Right forelimb (tissue), 1 donor: Measurements from ENCODE around the gene CD40.

Experiments used
- DNase-seq: peaks from one replicate; pipeline ENCODE4 v3.0.0-alpha.2; 2018

CD40 gene

GRCh38 chr20:46123482-46124245, 5.5 kb downstream of the CD40 start:
- no peak for DNase-seq

GRCh38 chr20:46126440-46127056, 8.4 kb downstream of the CD40 start:
- no peak for DNase-seq

GRCh38 chr20:46127396-46128010, 9.4 kb downstream of the CD40 start:
- DNase-seq, result no peak

GRCh38 chr20:46128310-46129151, 10.4 kb downstream of the CD40 start:
- peak; percentile 54 for DNase-seq

- DNase-seq, result no peak
Measured at GRCh38 chr20:46129955-46130481, 11.9 kb downstream of the CD40 start.

- no peak for DNase-seq
Measured at GRCh38 chr20:46130534-46130933, 12.4 kb downstream of the CD40 start.

GRCh38 chr20:46131396-46131795, 13.3 kb downstream of the CD40 start:
- no peak for DNase-seq

- DNase-seq, result peak; percentile 79
Measured at GRCh38 chr20:46132705-46133120, 14.6 kb downstream of the CD40 start.

- DNase-seq, result no peak
Measured at GRCh38 chr20:46133886-46134654, 16.0 kb downstream of the CD40 start.

- DNase-seq, result no peak
Measured at GRCh38 chr20:46134716-46135115, 16.6 kb downstream of the CD40 start.

- no peak for DNase-seq
Measured at GRCh38 chr20:46135856-46136633, 17.9 kb downstream of the CD40 start.

- DNase-seq, result no peak
Measured at GRCh38 chr20:46137816-46138215, 19.7 kb downstream of the CD40 start.

- no peak for DNase-seq
Measured at GRCh38 chr20:46139266-46139889, 21.3 kb downstream of the CD40 start.

- peak; percentile 52 for DNase-seq
Measured at GRCh38 chr20:46139908-46140482, 21.9 kb downstream of the CD40 start.

- DNase-seq, result no peak
Measured at GRCh38 chr20:46142124-46142523, 24.0 kb downstream of the CD40 start.

GRCh38 chr20:46144432-46145025, 26.4 kb downstream of the CD40 start:
- DNase-seq, result no peak

GRCh38 chr20:46145713-46146112, 27.6 kb downstream of the CD40 start:
- DNase-seq, result no peak

GRCh38 chr20:46148313-46149208, 30.4 kb downstream of the CD40 start:
- no peak for DNase-seq

GRCh38 chr20:46150943-46151342, 32.8 kb downstream of the CD40 start:
- DNase-seq, result no peak
